Fibroblast of skin of scalp (primary cell): ENCODE measurements around the gene AKAP5.

Source experiments
- DNase-seq: peaks from one replicate; pipeline ENCODE4 v3.0.0-alpha.2; 2013

AKAP5 gene

DNA sequence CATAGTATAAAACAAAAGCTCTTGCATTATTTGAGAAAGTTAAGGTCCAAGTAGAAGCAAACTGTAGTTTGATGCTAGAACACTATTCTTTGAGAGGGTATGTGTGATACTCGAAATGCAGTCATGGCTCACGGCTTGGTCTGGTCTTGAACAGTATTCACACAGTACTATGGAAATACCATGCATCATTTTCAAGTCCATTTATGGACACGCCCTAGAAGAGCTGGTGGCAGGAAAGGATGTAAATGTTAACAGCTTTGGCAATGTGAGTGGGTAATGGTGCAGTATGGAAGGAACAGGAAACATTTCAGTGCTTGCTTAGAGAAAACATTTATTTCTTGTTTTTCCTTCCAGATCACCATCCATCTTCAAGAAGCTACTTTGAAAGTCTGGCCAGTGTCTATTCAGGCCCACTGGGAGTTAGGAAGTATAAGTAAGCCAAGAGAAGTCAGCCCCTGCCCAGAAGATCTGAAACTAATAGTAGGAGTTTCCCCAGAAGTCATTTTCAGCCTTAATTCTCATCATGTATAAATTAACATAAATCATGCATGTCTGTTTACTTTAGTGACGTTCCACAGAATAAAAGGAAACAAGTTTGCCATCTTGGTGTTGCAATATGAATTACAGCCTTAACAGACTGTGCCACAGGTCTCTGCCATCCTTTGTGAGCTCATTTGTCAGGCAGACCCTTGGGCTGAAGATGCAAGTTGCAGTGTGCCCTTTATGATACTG, 5.7 kb upstream of the AKAP5 start:
- no peak for DNase-seq

DNA sequence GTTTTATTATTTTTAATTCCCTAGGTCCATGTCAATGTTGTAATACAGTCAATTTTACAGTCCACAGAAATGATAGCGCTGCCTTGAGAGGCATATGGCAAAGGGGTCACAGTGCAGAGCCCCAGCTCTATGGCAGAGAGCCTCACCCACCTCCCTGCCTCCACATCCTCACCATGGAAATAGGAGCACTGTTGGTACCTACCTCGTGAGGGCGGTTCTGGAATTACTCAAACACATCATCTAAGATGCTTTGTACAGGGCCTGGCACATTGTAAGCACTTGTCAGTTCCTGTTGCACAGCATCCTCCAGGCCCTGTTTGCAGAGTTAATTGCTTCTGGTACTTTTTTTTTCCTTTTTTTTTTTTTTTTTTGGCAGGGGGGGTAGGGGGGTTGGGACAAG, 4.1 kb upstream of the AKAP5 start:
- no peak for DNase-seq

DNA sequence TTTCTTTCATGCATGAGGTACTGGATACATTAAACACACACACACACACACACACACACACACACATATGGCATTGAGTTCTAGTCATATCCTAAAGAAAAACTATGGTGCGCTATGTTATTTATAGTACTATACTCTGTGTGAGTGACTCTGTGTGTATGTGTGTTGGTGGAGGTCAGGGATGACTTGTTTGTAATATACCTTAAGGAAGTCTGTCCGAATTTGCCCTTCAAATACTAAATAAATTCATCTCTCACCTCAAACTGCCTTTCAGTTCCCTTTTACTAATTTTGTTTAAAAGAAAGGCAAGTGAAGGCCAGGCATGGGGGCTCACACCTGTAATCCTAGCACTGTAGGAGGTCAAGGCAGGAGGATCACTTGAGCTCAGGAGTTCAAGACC, 2.1 kb upstream of the AKAP5 start:
- DNase-seq, result no peak

DNA sequence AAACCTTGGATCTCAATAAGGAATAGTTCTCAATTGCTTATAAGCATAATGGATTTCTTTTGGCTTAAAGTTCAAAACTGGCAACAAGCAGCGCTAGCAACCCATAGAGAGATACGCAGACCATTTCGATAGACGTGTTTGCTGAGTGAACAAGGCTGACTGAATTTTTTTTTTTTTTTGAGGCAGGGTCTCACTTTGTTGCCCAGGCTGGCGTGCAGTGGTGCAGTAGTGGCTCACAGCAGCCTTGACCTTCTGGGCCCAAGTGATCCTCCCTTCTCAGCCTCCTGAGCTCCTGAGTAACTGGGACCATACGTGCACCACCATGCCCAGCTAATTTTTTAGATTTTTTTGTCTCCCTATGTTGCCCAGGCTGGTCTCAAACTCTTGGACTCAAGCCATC, 1.4 kb upstream of the AKAP5 start:
- no peak for DNase-seq

DNA sequence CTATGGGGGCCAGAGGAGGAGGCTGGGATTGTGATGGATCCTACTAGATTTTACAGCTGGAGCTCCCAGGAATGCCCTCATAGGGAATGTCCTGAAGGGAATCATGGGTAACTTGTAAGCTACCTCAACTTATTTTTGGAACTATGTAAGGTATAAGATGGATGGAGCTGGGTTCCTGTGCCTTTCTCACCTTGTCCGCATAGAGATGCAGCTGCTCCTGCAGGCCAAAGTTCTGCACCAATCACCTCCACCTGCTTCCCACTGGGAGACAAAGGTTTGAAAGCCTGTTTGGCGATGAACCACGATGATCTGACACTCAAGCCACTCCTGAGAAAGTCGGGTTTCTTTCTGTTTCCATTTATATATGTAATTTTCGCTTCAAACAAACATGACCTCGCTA, 648 bp upstream of the AKAP5 start:
- no peak for DNase-seq

DNA sequence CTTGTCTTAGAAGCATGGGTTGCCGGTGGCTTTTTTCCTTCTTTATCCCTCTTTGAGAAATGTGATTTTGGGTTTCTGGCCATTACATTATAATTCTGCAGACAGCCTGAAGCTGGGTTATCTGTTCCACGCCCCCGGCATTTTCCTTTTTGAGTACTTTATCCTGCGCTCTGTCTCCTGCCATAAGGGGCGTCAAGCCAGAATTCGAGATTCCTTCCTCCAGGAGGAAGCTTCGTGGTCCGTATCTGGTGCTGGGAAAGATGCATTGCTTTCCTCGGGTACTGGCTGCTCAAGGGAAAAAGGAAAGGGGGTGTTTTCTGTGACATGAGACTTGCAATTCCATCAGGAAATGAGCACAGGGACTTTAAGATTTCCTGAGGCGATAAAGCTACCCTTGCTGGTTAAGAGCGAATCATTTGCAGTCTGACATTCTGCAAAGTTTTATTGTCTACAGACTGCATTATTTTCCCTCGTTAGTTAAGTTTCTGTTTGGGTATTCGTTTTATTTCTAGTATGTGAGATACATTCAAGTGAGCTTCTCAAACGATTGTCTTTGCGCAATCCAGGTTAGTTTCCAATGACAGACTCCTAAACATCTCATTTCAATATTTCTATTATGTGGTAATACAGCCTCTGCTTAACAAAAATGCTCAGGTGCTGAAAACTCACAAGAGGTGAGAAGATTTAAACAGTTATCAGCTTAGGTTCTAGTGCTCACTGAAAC, 694 bp downstream of the AKAP5 start:
- peak; percentile 66 for DNase-seq

DNA sequence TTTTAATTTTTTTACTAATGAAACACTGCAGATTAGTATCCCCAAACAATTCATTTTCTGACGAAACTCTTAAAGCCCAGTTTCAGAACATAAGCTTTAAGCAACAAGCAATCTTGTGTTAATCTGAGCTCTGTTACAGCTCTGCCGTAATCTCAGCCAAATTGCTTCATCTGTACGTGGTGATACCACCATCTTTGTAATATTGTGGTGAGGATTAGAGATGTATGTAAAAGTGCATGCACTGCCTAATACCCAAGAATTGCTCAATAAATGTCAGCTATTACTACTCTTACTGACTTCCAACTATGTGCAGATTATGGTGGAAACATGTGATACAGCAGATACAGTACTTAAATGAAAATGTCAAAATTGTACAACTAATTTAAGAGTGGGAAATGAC, 1.8 kb downstream of the AKAP5 start:
- no peak for DNase-seq

DNA sequence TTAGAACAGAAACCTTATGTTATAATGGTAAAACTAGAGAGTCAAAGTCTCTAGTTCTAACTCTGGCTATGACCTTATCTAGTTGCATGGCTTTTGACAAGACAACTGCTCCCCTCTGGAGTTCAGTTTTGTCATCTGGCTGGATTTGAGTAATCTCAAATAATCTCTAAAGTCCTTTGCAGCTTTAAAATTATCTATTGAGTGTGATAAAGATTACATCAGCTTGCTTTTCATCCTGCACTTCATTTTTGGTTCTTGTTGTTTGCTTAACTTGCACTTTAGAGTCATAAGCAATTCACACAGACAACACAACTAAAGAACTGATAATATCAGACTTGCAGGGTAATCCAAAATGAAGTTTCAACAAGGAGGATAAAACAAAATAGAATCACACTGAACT, 2.3 kb downstream of the AKAP5 start:
- DNase-seq, result no peak

DNA sequence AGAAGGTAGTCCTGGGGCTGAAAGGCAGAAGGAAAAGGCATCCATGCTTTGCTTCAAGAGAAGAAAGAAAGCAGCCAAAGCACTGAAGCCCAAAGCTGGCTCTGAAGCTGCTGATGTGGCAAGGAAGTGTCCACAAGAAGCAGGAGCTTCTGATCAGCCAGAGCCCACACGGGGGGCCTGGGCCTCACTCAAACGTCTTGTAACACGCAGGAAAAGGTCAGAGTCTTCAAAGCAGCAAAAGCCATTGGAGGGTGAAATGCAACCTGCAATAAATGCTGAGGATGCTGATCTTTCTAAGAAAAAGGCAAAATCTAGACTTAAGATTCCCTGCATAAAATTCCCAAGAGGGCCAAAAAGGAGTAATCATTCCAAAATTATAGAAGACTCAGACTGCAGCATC, 3.2 kb downstream of the AKAP5 start:
- no peak for DNase-seq

DNA sequence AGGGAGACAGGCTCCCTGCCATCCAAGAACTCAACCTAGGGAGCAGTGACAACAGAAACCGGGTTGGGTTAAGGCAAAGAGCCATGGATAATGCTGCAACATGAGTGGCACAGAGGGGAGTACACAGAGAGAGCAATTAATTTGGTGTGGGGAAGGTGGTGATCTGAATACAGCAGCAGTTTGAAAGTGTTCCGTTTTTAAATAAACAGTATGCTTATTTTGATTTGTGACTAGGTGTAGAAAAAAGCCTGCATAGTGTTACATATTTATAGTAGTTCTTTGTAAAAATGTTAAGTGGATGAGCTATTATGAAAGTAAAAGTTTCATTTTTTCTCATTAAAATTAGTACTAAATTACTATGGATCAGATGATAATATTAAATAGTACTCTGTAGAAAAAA, 8.7 kb downstream of the AKAP5 start:
- no peak for DNase-seq

DNA sequence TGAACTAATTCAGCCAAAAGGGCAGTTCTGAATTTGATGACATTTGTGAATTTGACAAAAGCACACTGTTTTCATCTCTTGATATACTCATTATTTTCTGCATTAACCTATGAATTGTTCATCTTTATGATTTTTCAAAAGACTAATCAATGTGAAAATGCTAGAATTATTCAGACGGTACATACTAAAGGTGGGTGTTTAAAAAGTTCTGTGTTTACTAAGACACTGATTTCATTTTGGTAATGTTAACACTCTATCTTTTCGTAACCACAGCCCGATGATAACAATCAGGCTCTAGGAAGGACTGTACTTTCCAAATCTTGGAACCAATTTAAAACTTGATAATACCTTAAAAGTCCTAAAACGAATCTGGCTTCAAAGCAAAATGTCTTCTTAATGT, 9.4 kb downstream of the AKAP5 start:
- no peak for DNase-seq

DNA sequence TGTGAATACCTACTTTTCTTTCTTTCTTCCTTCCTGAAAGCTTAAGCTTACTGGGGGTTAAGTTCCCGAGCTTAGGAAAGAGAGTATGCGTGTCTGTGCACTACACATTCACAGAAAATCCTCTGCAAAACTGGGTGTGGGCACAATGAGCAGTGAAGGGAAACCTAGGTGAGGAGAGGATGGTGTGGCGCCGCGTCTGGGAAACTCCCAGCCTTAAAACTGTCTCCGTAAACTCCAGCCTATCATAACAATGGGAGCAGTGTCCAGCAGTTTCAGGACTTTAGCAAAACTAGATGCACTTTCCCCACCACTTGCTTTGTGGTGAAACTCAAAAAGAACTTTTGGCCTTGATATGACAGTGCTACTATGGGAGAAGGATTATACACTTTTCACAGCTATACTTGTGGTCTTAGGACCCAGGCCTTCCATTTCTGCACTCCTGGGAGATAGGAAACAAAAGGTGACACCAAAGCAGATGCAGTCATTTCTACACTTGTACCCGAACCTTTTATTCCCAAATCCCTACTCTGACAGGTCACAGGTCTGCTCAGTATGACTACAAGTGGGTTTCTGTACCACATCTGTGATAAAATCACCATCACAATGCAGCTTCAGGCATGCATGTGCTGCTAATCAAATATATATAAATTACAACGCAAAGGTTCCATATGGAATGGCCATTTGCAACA, 10.4 kb downstream of the AKAP5 start:
- DNase-seq, result no peak

DNA sequence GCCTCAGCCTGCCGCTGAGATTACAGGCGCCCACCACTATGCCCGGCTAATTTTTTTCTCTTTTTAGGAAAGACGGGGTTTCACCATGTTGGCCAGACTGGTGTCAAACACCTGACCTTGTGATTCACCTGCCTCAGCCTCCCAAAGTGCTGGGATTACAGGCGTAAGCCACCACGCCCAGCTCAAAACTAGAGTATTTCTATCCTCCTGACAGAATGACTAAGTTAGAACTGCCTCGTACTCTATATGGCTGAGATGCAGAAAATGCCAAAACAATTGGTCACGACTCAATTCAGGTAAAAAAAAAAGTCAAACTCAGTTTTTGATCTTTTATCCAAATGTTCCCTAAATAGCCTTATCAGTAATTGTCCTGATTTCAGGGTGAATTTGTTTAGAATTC, 11.1 kb downstream of the AKAP5 start:
- DNase-seq, result no peak

DNA sequence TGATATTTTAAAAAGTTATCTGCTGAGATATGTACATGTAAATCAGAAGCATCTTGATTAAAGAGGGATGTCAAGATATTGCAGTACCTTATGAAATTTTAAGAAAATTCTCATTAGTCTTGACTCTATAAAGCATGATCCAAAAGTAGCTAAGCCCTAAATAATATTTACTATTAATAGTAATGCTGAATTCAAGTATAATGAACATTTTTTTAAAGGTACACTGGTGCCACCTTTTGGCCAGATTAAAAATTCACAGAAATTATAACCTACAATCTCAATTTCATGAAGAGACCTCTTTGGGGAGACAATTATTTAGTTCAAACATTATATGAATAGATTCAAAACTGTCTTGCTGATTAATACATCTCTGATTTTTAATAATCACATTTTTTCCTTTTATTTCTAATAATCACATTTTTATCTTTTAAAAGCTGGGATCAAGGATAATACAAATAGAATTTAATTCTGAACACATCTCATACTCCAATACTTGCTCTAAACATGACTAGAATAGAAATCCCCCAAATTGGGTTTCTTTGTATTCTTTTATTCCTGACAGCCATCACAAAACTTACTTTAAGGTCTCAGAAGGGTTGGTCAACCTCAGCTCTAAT, 13.4 kb downstream of the AKAP5 start:
- DNase-seq, result peak; percentile 46

DNA sequence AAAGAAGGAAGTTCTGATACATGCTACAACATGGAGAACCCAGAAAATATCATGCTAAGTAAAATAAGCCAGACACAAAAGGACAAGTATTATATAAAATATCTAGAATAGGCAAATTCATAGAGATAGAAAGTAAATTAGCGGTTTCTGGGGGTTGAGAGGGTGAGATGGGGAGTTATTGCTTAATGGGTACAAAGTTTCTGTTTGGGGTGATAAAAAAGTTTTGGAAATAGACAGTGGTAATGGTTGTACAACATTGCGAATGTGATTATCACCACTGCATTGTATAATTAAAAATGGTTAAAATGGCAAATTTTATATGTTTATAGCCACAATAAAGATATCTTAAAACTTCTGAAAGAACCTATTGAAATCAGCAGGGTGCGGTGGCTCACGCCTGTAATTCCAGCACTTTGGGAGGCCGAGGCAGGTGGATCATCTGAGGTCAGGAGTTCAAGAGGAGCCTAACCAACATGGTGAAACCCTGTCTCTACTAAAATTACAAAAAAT, 23.3 kb downstream of the AKAP5 start:
- DNase-seq, result no peak

DNA sequence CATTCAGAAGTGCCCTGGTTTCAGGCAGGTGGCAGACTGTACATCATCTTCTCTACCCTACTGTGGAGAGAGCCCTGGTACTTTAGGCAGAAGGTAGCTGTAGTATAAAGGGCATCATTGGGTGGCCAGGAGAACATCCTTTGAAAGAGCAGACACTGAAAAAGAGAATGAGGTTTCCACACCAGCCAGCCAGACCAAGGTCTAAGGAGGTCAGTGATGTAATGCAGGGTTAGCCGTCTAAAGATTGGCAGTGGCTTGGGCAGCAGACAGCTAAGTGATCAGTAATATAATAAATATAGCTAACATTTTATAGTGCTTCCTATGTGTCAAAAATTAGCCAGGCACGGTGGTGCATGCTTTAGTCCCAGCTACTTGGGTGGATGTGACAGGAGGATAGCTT, 26.3 kb downstream of the AKAP5 start:
- DNase-seq, result no peak

DNA sequence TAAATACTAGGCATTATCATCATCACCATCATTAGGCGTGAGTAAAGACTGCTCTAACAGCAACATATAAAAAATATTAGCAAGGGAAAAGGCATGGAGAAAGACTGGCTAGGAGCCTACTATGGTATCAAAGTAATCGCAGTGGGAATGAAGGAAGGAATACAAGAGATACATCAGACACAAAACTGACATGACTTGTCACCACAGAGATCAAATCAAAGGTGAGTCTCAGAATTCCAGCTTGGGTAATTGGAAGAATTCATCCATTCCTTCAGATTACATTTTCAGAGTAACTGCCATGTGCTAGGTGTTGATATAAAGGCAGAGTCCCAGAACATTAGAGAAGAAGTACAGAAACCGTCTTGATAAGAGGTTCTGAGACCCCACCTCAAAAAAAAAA, 28.2 kb downstream of the AKAP5 start:
- no peak for DNase-seq

DNA sequence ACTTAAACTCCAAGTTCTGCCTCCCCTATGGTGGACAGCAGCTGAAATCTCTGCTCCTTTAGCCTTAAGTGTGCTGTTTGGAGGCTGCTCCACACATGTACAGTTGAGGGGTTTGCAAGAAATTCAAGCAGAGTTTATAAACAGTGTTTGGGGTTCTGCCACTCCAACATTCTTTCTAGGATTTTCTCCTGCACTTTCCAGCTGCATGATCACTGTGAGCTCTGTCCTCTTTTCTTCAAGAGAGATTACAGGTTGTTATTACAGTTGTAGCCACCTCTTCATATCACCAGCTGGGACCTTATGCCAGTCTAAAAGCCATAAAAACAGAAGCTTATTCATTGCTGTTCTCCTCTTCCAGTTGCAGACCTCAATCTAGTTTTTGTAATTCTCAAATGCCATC, 30.0 kb downstream of the AKAP5 start:
- no peak for DNase-seq

DNA sequence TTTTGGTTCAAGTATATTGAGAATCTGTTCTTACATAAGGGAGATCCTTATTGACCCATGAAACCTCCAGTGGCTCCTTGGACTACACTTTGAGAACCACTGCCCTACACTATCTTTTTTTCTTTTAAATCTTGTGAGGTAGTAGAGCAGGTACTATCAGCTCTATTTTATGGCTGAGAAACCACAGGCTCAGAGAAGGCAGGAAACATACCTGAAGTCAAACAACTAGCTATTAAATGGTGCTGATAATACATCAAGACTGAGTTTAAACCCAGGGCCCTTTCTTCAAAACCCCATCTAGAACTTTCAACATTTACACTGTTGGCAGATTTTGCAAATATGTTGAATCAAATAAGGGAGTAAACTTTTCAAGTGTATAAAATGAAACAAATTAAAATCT, 31.5 kb downstream of the AKAP5 start:
- no peak for DNase-seq

DNA sequence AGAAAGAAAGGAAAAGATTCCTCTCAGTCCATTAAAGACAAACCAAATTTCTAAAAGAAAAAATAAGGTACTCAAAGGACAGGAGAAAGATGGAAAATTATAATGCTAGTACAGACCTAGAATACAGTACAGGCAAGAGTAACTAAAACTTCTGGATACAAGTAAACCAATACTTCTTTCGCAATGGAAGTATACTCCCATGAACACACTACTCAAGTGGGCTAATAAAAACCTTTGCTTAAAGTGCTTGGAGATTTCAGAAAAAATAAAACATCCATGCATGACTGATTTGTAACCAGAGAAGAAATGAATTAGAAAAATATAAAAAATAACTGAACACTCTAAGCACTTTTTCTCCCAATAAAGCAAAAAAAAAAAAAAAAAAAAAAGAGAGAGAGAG, 34.8 kb downstream of the AKAP5 start:
- DNase-seq, result no peak

DNA sequence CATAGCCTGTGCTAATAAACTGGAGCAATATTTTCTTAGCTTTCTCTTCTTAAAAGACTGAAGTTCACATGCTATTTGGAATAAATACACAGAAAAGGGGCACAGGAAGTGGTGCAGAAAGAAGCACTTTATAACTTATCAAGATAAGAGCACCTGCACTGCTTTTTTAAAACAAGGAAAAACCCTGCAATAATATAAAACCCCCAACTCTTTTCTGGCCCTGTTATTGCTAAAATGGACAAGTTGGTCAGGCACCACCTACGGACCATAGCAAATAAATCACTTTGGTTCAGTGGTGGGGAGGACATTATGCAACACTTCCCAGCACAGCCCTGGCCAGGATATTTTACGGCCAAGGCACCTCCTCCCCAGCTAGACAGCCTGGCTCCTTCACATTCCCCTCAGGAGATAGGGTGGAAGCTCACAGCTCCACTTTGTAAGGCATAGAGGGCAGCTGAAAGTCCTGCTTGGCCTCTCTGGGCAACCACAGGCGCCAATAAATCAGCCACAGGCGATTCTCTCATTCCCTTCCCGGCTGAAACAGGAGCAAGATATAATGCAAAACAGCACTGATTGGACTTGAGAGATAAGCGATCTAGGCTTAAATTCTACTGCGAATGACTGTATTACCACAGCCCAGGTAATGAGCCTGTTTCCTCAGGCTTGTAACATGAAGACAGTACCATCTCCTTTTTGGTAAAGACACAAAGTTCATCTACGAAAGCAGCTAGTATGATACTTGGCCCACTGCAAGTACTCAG, 36.3 kb downstream of the AKAP5 start:
- DNase-seq, result peak; percentile 38

DNA sequence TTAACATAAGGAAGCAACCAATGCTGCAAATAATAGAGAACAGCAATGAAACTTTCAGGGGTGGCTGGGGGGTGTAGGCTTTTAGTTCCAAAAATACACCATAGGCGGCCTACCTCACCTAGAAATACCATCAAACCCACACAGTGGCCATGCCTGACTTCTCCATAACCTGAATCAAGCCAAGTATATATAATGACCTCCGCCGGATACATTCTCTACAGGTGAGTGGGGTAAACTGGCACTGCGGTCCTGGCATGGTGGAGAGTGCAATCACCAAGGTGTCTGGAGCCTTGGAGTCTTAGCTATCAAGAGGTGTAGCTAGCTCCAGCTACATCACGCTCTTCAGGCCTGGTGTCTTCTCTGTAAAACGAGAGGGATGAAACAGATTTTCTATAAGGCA, 37.2 kb downstream of the AKAP5 start:
- no peak for DNase-seq
